GM18526 (cell line): Measurements from ENCODE around the gene MTOR.
A peak's percentile ranks its signal among the peaks of the same experiment; 100 is the strongest.

Experiments used
- POLR2A ChIP-seq: IDR thresholded peaks from 3 replicates; pipeline ENCODE4 v1.6.1; 2011; ENCODE audit not compliant: insufficient read length; ENCODE audit errors: extremely low read depth

Gene MTOR

DNA sequence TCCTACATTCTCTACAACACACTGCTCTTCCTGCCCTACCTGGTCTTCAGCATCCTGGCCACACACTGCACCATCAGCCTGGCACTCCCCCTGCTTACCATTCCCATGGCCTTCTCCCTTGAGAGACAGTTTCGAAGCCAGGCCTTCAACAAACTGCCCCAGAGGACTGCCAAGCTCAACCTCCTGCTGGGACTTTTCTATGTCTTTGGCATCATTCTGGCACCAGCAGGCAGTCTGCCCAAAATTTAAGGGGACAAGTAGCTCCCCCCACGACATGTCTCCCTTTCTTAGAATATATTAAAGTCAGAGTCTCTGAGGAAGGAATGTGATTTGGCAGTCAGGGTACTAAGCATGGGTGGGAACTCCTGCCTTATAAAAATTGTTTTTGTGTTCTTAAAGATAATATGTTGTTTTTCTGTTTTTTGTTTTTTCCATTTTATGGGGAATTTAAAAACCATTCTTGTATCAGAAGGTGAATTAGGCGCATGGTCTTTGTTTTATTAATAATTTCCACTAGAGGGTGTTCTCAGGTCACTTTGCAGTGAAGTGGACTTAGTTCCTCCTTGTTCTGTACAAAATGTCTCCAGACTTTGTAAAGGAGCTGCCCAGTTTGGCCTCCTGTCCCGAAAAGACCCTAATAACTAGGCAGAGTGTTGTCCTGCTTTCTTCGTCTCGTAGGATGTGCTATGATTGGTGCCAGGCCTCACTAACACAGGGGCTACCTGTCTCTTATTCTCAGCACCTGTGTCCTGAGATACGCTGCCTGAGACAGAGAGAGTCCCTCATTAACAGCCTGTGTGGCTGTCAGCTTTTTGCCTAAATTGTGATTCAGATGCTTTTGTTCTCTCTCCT is 23.8 kb upstream of the MTOR start:
- no peak for TF ChIP-seq POLR2A

DNA sequence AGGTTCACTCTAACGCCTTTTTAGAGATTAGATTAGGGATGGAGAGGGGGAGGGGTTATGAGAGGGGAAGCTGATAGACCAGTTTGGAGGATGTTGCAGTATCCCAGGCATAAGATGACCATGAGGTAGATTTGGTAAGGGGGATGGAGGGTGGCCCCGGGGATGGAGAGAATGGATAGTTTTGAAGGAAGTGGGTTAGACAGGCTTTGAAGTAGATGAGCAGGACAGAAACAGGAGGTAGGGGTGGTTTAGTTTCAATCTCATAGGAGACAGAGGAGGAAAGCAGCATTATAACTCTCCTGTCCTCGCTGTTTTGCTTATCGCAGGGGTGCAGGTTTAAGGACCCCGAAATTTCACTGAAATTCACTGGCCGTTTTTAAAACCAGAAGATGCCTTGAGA is 22.4 kb upstream of the MTOR start:
- no peak for TF ChIP-seq POLR2A

DNA sequence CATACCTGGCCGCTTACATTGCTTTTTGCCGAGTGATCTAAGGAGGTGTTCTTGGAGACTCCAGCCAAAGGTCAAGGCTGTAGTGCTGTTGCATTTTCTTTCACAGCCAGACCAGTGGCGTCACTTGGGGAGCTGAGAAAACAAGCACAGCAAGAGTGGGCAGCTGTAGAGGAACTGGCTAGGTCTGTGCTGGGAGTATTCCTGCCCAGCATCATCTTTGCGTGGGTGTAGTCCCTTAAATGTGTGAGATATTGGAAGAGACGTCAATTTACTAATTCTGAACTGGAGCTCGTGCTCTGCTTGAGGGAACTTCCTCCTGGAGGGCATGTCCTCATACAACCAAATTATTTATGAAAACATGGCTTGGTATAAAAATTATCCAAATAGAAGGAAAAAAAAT is 20.8 kb upstream of the MTOR start:
- TF ChIP-seq POLR2A: no peak

DNA sequence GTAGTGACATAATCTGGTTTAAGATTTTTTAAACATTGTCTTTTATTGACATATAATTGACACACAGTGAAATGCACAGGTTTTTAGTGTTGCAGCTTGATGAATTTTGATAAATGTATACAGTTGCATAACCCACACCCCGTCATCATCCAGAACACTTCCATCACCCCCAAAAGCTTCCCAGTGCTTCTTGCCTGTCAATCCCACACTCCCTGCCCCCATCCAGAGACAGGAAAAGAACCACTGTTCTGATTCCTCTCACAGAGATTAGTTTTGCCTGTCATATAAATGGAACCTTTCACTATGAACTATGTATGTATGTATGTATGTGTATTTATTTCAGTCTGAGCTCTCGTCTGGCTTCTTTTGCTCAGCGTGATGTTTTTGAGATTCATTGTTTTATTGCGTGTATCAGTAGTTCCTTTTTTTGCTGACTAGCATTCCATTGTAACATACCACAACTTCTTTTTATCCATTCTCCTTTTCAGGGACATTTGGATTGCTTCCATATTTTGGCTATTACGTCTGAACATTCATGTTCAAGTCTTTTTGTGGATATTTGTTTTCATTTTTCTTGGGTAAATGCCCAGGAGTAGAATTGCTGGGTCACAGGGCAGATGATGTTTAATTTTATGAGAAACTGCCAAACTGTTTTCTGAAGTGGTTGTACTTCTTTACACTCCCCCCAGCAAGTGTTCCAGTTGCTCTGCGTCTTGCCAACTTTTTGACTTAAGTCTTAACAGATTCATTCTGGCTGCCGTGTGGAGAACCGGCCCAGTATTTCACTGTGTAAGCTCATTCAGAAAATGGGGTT is 19.4 kb upstream of the MTOR start:
- TF ChIP-seq POLR2A: no peak

DNA sequence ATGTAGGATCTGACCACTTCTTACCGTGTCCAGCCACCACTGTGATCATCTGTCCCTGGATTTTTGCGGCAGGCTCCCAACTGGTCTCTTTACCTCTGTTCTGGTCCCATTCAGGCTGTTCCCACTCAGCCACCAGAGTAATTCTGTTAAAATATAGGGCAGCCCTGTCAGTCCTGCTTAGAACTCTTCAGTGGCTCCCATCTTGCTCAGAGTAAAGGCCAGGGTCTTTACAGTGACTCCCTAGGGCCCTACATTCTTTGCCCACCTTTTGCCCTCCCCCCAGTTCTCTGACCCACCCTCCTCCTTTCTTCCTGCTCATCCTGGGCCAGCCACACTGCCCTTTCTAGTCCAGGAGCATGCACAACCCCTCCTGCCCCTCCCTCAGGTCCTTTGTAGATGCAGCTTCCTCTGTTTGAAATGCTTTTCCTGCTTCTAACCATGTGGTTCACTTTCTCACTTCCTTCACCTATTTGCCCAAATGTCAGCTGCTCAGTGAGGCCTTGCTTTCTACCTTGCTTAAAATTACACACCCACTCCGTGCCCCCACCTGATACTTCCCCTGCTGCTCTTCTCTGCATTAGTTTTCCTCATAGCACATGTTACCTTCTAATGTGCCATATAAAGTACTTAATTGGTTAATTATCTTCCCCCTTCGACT is 18.5 kb upstream of the MTOR start:
- no peak for TF ChIP-seq POLR2A

DNA sequence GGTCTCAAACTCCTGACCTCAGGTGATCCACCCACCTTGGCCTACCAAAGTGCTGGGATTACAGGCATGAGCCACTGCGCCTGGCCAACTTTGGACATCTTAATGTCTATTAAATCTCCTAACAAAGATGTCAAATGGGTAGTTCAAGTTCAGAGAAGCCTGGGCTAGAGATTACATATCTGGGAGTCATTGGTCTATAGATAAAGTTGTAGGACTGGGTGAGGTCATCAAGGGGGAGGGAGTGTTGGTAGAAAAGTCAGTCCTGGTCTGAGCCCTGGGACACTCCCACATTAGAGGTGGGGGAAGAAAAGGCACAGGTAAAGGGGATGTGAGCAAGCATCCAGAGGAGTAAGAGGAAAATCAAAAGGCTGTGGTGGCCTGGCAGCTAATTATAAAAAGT is 17.3 kb upstream of the MTOR start:
- TF ChIP-seq POLR2A: no peak

DNA sequence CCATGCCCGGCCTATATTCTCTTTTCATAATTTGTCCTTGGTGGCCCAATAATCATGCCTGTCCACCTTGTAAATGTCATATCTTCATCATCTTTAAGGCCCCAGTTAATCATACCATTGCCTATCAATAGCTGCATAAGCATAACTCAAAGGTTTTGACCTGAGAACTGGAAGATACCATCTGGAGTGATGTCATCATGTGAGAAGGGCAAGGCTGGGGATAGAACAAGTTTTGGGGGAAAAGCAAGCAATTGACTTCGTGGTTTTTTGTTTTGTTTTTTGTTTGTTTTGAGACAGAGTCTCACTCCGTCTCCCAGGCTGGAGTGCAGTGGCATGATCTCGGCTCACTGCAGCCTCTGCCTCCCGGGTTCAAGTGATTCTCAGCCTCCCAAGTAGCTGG is 16.8 kb upstream of the MTOR start:
- TF ChIP-seq POLR2A: no peak

DNA sequence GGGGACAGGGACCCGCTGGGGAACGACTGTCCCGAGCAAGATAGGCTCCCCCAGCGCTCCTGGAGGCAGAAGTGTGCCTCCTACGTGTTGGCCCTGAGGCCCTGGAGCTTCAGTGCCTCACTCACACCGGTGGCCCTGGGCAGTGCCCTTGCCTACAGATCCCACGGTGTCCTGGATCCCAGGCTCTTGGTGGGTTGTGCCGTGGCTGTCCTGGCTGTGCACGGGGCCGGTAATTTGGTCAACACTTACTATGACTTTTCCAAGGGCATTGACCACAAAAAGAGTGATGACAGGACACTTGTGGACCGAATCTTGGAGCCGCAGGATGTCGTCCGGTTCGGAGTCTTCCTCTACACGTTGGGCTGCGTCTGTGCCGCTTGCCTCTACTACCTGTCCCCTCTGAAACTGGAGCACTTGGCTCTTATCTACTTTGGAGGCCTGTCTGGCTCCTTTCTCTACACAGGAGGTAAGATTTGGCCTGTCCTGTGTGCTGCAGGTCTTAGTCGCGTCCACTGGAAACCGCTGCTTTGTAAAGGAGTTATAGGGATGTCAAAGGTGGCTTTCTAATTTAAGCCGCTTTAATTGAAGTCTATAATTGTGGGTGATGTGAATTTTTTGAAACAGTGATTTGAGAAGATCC is 11.4 kb upstream of the MTOR start:
- no peak for TF ChIP-seq POLR2A

DNA sequence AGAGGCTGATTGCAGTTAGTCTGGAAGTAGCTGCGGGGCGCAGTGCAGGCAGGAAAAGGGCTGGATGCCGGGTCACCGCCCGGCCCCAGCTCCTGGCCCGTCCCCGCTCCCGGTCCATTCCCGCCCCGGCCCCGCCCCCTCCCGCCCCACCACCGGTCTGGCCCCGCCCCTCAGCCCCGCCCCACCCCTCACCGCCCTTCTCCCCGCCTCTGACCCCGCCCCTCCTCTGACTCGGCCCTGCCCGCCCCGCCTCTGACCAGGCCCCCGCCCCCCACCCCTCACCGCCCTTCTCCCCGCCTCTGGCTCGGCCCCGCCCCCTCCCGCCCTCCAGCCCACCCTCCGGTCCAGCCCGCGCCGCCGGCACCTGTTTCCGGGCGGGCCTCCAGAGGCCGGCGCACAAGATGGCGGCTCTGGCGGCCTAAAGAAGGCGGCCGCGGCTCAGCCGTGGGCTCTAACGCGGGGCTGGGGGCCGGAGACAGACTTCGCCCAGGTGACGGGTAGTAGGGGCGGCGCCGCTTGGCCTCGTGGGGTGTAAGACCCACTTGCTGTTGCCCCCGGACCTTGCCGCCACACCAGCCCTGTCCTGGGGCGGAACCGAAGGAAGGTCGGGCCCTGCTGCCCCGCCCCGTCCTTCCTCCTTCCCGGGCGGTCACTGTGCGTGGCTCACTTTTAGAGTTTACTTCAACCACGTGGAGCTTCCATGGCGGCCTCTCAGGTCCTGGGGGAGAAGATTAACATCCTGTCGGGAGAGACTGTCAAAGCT is 10.7 kb upstream of the MTOR start, which contains the start of gene UBIAD1:
Gene UBIAD1, plus strand, starts transcription at position 367 of the 763 bp plus-strand sequence. Its CDS starts 334 bp downstream, at position 701.
- TF ChIP-seq POLR2A: peak; percentile 84

DNA sequence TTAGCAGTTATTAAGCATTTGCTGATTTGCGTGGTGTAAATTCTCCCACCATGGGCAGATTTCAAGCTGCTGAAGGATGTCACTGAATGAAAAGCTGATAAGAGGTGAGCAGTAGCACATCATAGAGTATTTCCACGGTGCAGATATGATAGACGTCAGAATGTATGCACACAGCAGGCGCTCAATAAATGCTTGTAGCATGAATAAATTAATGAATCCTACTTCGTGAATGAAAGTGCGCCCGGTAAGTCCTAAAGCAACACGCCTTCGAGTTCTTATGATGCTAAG is 10.1 kb upstream of the MTOR start:
- TF ChIP-seq POLR2A: no peak

DNA sequence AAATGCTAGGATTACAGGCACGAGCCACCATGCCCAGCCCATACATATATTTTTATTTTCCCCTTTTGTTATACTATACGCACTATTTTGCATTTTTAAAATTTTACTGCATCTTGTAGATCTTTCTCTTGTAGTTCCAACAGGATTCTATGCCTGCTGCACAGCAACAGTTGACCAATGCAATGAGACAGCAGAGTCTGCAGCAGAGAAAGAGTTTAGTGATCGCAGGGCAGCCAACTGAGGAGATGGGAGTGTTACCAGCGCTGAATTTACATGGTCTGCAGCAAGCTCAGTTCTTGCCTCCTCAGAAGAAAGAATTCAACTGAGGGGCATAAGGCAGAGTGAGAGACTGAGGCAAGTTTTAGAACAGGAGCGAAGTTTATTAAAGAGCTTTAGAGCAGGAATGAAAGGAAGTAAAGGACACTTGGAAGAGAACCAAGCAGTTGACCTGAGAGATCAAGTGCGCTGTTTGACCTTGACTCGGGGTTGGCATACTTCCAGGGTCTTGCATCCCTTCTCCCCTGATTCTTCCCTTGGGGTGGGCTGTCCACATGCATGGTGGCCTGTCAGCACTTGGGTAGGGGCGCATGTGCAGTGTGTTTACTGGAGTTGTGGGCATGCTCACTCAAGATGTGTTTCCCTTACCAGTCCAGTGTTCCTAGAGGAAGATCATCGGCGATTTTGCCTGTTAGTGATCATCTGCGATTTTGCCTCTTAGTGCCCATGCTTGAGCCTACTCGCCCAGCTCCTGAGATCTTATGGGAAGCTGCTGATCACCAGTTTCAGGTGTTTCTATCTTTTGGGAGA is 4.1 kb upstream of the MTOR start:
- no peak for TF ChIP-seq POLR2A

DNA sequence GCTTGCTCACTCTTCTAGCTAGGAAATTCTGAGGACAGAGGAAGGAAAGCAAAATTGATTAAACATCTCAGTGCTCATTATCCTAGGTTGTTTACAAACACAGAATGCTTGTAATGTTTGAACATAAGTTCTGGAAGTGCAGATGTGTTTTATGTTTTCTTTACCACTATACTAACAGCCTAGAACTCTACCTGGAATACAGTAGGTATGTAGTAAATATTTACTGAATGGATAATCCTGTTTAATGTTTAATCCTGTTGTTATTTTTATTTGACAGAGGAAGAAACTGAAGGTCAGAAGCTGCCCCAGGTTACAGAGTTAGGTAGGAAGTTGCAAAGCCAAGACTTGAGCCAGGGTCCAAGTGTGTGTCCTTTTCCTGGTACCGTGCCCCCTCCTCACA is 6.1 kb downstream of the MTOR start:
- TF ChIP-seq POLR2A: no peak

DNA sequence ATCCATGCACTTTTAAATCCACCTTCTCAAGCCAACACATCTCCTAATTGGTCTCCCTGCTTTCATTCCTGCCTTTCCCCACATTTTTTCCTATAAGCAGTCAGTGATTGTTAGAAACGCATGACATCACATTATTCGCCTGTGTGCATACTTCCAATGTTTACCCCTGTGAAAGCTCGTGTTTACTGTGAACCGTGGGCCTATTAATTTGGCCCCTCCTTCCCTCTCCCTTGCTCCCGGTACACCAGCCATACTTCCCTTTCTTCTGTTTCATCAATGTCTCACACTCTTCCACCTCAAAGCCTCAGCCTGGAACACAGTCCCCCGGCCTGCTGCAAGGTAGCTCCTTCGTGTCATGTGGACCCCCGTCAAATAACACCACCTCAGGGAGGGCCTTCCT is 9.1 kb downstream of the MTOR start:
- TF ChIP-seq POLR2A: no peak

DNA sequence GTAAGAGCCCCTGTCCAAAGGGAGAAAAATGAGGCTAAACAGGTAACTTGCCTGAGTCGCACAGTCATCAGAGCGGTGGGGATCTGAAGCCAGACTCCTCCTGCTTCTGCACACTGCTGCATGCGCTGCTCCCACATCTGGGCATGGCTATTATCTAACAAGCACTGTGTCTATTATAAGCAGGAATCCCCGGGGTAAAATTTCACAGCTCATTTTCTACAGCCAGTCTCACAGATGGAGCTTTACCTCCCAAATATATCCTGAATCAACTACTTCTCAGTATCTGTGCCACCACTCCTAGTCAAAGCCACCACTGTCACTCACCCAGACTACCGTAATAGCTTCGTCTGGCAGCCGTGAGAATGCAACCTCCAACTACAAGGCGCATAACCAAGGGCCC is 9.8 kb downstream of the MTOR start:
- TF ChIP-seq POLR2A: no peak
